Ovary (tissue), 9 donors: ENCODE data around the gene MT3. TPM values are rescaled to one million over a fixed set of nuclear protein-coding genes. Genes with fewer than 3 reads are reported as not detected.

Source experiments
- DNase-seq, 5 donors: peaks; one replicate each; pipeline ENCODE4 v3.0.0-alpha.2; 2019 to 2020
- H3K27ac ChIP-seq, 2 donors: fragments of 200-600 bp; one replicate each; pipeline versions ENCODE4 v1.5.1 to v1.8.0; 2019 to 2022
- H3K27me3 ChIP-seq: fragments of 200-600 bp; one replicate; pipeline ENCODE4 v1.8.0; 2022
- H3K36me3 ChIP-seq: fragments of 200-600 bp; sonication (generic); one replicate; pipeline ENCODE4 v1.5.1; 2019
- H3K4me1 ChIP-seq: one replicate; pipeline ENCODE4 v1.8.1; 2013; ENCODE audit warnings: mild to moderate bottlenecking, moderate library complexity; ENCODE audit not compliant: insufficient read depth
- H3K4me3 ChIP-seq: fragments of 200-600 bp; sonication (generic); one replicate; pipeline ENCODE4 v1.5.1; 2017
- H3K9me3 ChIP-seq, 2 donors: fragments of 200-600 bp in 1 of 2; sonication (generic) in 1 of 2; one replicate each; pipeline versions ENCODE4 v1.5.1 to v1.8.1; 2013 to 2019; ENCODE audit warnings: mild to moderate bottlenecking in 1 of 2, moderate library complexity in 1 of 2
- EP300 ChIP-seq: sonication (generic); formaldehyde crosslinking; IDR thresholded peaks from one replicate; pipeline ENCODE4 v1.6.1; 2017; ENCODE audit warnings: antibody characterized with exemption
- POLR2A ChIP-seq: fragments of 450-650 bp; IDR thresholded peaks from one replicate; pipeline ENCODE4 v1.6.1; 2017; ENCODE audit warnings: antibody characterized with exemption, mild to moderate bottlenecking, moderate library complexity
- WGBS, 3 donors: extraction: QIAGEN DNeasy Blood & Tissue Kit in 1 of 3; methylation state at CpG; one replicate each; pipeline versions ENCODE4 v1.1.5 to v1.1.7; 2013 to 2017; 5-methylcytosine and 5-hydroxymethylcytosine counted together
- intact Hi-C, 4 donors: fragments of 100-400 bp; cut with DNase I; formaldehyde crosslinking; loops; one replicate each; pipeline versions ENCODE4 v1.11.0 to v1.15.1; 2022 to 2023
- polyA plus RNA-seq, 2 donors: library from polyadenylated mRNA; stranded (reverse); fragments of 200-250 nt in 1 of 2; fragments of 350-450 nt in 1 of 2; fragmentation: Illumina TruSeq in 1 of 2; extraction: RNeasy Lipid Tissue Mini Kit (QIAGEN cat#74804) in 1 of 2; gene quantifications; one replicate each; pipeline ENCODE4 v1.2.3, GENCODE V29; 2013 to 2014
- total RNA-seq, 7 donors: library from RNA; depleted of rRNA in 2 of 7; stranded (reverse); fragments of >200 nt in 2 of 7; fragmentation: NEBNext Ultra II Directional in 3 of 7; extraction: Animal tissue kit (Norgen Biotek cat#: 25700) in 3 of 7; gene quantifications; one replicate each; pipeline versions ENCODE4 v1.1.0 to v1.2.4, GENCODE V29; 2016 to 2023
- TF ChIP-seq, protein P1 (sequence below), 3 donors: fragments of 450-650 bp in 2 of 3; fragments of 200-600 bp in 1 of 3; IDR thresholded peaks; one replicate each; pipeline versions ENCODE4 v1.5.1 to v1.8.0; 2016 to 2022; ENCODE audit warnings: antibody characterized with exemption in 3 of 3, mild to moderate bottlenecking in 1 of 3
- donor health status: DM: no; HTN: no; CAD: no; lungs with moderate emphysema.
- donor health status: DM: no; HTN: no; CAD: no.
- donor health status: Bipolar disorder and iron deficiency.
- donor health status: DM: yes; HTN: yes; CAD: no.
- donor health status: DM: no; HTN: no; CAD: no.
- donor health status: DM: yes; HTN: yes; CAD: no.

Gene MT3
- total and polyA plus RNA-seq, 9 donors, result 0.53 to 4.8 (median 1.4) TPM; not detected in 3

DNA sequence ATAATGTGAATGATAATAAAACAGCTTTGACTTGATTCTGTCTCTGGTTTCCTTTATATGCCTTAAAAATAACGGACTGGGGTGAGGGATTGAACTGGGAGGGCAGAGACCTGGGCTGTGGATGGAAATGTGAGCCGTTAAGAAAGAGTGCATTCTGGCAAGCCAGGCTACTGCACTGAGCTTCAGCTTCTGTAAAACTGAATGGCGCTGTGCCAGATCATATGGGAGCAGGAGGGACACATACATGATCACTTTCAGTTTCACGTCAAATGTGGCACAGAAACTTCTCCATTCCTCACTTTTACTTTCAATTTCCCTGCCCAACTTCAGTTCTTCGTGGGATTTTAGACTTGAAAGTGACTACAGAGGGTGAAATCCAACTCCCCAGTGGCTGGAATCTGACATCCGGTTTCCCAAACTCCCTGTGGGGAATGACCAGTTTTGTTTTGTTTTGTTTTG, 20.2 kb downstream of the MT3 start:
- Histone ChIP-seq H3K4me1 (peaks cover 27% of the 10 kb centered on the region), H3K27ac (peak overlapping the region; percentile 41 to 43), H3K27me3 (no peaks in the 10 kb centered on the region), H3K4me3 (peak overlapping the region; percentile 76), H3K36me3 (no peaks in the 10 kb centered on the region), H3K9me3 (no peaks in the 10 kb centered on the region)
- TF ChIP-seq EP300 (no peak), POLR2A (peak; percentile 28)
- TF ChIP-seq, protein P1, sequence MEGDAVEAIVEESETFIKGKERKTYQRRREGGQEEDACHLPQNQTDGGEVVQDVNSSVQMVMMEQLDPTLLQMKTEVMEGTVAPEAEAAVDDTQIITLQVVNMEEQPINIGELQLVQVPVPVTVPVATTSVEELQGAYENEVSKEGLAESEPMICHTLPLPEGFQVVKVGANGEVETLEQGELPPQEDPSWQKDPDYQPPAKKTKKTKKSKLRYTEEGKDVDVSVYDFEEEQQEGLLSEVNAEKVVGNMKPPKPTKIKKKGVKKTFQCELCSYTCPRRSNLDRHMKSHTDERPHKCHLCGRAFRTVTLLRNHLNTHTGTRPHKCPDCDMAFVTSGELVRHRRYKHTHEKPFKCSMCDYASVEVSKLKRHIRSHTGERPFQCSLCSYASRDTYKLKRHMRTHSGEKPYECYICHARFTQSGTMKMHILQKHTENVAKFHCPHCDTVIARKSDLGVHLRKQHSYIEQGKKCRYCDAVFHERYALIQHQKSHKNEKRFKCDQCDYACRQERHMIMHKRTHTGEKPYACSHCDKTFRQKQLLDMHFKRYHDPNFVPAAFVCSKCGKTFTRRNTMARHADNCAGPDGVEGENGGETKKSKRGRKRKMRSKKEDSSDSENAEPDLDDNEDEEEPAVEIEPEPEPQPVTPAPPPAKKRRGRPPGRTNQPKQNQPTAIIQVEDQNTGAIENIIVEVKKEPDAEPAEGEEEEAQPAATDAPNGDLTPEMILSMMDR (IDR thresholded peaks at IDR 0.05), result peak in 2 of 3 donors; percentile 7 to 8
- 0 to 2% (median 0%) methylated on average over 6 of the region's 6 CpGs for WGBS, 3 donors
- intact Hi-C loops, result loop anchor here in 1 of 4 donors (2.0 to 10.0 kb wide), 3 partner anchors 17 to 695 kb away; partner anchors contain the start of gene NLRC5
- peak in 3 of 5 donors; percentile 51 to 71 (median 64) for DNase-seq

DNA sequence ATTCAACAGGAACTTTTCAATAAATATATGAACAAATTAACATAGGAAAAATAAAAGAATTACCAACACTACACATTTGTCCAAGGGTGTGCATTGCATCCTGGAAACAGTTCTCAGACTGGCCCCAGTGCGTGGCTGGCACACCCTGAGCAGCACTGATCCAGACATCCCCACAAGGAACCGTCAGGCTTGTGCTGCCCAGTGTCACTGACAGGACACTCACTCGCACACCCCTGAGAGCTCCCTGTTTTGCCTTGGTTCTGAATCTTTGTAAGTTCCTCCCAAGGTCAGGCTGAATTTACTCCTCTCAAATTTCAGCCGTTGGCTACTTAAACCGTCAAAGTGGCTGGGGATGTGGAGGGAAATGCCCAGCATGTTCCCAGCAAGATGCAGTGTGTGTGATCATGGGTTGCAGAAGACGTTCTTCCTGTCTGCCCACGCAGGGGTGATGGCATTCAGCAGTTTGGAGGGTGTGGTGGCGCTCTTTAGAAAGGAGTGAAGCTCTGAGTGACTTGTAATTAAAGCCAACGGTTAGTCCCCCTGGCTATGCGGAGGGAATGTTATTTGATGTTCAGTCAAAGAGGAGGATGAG, 20.8 kb downstream of the MT3 start:
- Histone ChIP-seq H3K4me1 (peaks cover 27% of the 10 kb centered on the region), H3K9me3 (no peaks in the 10 kb centered on the region), H3K36me3 (no peaks in the 10 kb centered on the region), H3K27ac (peak overlapping the region; percentile 43 to 49), H3K4me3 (peak overlapping the region; percentile 76), H3K27me3 (no peaks in the 10 kb centered on the region)
- 16 to 24% (median 19%) methylated on average over 10 of the region's 10 CpGs for WGBS, 3 donors
- DNase-seq, result peak in 1 of 5 donors; percentile 51
- intact Hi-C loops, result no loop called here
- TF ChIP-seq EP300 (peak; percentile 32), POLR2A (peak; percentile 31)
- TF ChIP-seq, protein P1 (IDR thresholded peaks at IDR 0.05), result peak in 1 of 3 donors; percentile 7

DNA sequence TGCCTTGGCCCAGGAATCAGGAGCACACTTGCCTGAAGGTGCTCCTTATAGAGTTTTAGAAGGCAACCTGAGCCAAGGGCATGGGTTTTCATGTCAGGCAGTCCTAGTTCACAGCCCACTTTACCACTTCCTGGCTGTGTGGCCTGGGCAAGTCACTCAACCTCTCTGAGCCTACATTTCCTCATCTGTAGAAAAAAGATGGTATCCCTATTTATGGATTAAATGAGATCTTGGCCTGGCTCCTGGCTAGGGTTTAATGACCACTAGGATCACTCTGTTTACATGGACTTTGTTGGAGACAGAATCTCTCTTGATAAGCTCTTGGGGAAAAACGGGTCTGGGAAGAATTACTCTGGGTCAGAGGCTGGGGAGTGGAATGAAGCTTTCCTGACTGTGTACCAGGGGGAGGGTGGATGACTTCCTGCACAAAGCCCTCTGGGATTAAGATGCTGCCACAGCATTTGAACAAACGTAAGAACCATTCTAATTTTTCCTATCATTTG, 21.3 kb downstream of the MT3 start:
- DNase-seq, result no peak
- H3K36me3 ChIP-seq, result no peaks in the 10 kb centered on the region
- no peak for TF ChIP-seq EP300
- TF ChIP-seq, protein P1 (IDR thresholded peaks at IDR 0.05), result no peak
- no peak for TF ChIP-seq POLR2A
- H3K27me3 ChIP-seq, result no peaks in the 10 kb centered on the region
- peaks cover 27% of the 10 kb centered on the region for H3K4me1 ChIP-seq
- H3K27ac ChIP-seq, result peak overlapping the region; percentile 43 to 49
- H3K9me3 ChIP-seq, result no peaks in the 10 kb centered on the region
- WGBS, 3 donors, result 24 to 37% (median 30%) methylated on average over 2 of the region's 2 CpGs
- H3K4me3 ChIP-seq, result peak overlapping the region; percentile 76
- intact Hi-C loops, result no loop called here

DNA sequence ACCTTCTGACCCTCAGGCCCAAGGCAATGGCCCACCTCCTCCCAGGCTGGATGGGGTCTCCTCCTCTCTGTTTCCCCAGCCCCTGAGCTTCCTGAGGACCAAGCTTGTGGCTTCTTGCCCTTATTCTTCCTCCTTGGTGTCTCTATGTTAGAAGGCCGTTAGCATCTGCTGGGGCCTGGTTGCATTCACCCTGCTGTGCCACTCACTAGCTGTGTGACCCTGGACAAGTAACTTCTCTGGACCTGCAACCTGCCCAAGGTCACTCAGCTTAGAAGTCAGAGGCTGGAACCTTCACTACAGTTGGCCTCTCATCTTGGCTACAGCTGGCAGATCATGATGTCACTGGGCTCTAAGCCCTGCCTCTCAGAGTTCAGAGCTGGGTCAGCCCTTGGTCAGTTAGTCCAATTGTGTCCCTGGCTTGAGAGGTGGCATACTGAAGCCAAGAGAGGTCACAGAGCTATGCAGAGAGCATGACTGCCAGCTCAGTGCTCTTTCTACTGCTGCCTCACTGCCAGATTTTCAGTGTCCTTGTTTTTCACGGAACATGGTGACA, 22.0 kb downstream of the MT3 start:
- H3K9me3 ChIP-seq, result no peaks in the 10 kb centered on the region
- no peak overlapping the region for H3K4me3 ChIP-seq
- no peaks in the 10 kb centered on the region for H3K36me3 ChIP-seq
- TF ChIP-seq POLR2A (no peak), EP300 (peak; percentile 81)
- H3K27ac ChIP-seq, result no peak overlapping the region
- 78 to 83% (median 80%) methylated on average over 2 of the region's 2 CpGs for WGBS, 3 donors
- DNase-seq, result peak in 1 of 5 donors; percentile 52
- intact Hi-C loops, result no loop called here
- H3K27me3 ChIP-seq, result no peaks in the 10 kb centered on the region
- H3K4me1 ChIP-seq, result peaks cover 24% of the 10 kb centered on the region

DNA sequence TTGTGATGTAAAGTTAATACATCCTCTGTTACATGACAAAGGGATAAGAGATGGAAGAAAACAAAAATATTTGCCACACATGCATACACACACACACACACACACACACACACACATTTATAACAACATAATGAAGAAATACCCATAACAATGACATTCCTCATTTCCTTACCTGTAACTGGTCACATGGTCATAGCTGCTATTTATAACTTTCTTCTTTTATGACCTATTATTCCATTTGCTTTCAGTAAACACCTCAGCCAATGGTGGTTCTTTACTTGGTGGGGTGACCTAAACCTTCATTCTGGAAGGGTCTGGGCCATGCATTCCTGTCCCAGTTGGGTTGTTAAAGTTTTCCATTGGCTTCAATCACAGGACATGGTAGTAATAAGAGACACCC, 24.4 kb downstream of the MT3 start:
- Histone ChIP-seq H3K36me3 (no peaks in the 10 kb centered on the region), H3K27ac (no peak overlapping the region), H3K9me3 (no peaks in the 10 kb centered on the region), H3K27me3 (no peaks in the 10 kb centered on the region), H3K4me1 (peaks cover 16% of the 10 kb centered on the region), H3K4me3 (no peak overlapping the region)
- intact Hi-C loops, result no loop called here
- TF ChIP-seq EP300 (no peak), POLR2A (no peak)
- TF ChIP-seq, protein P1 (IDR thresholded peaks at IDR 0.05), result no peak
- no peak for DNase-seq
